Karpas-422 (cell line): ENCODE data around the gene PWP2. TPM values are rescaled to one million over a fixed set of nuclear protein-coding genes. Genes with fewer than 3 reads are reported as not detected.

Experiments
- DNase-seq: peaks from one replicate; pipeline ENCODE4 v3.0.0-alpha.2; 2015
- H2AFZ ChIP-seq: fragments of 200-600 bp; sonication (generic); 2 replicates; pipeline ENCODE4 v1.6.1; 2014; ENCODE audit warnings: antibody characterized with exemption, low read length, mixed read lengths
- H3K27ac ChIP-seq: fragments of 200-600 bp; sonication (generic); 2 replicates; pipeline ENCODE4 v1.5.1; 2014; ENCODE audit warnings: mild to moderate bottlenecking, low read length, moderate library complexity
- H3K27me3 ChIP-seq: fragments of 200-600 bp; sonication (generic); 2 replicates; pipeline ENCODE4 v1.6.1; 2014; ENCODE audit warnings: low read length, mixed read lengths
- H3K36me3 ChIP-seq: fragments of 200-600 bp; sonication (generic); 2 replicates; pipeline ENCODE4 v1.6.1; 2014; ENCODE audit warnings: low read length, mixed read lengths; ENCODE audit not compliant: insufficient read depth
- H3K4me1 ChIP-seq: fragments of 200-600 bp; sonication (generic); 2 replicates; pipeline ENCODE4 v1.6.1; 2014; ENCODE audit warnings: mild to moderate bottlenecking, low read length, mixed read lengths
- H3K4me2 ChIP-seq: fragments of 200-600 bp; sonication (generic); 2 replicates; pipeline ENCODE4 v1.6.1; 2014; ENCODE audit warnings: low read length, low read depth, mild to moderate bottlenecking; ENCODE audit not compliant: poor library complexity, severe bottlenecking
- H3K4me3 ChIP-seq: fragments of 200-600 bp; sonication (generic); 2 replicates; pipeline ENCODE4 v1.5.1; 2014; ENCODE audit warnings: mild to moderate bottlenecking, antibody characterized with exemption, low read length, mixed read lengths
- H3K79me2 ChIP-seq: fragments of 200-600 bp; sonication (generic); 2 replicates; pipeline ENCODE4 v1.6.1; 2014; ENCODE audit warnings: mild to moderate bottlenecking, low read length, mixed read lengths
- H3K9ac ChIP-seq: fragments of 200-600 bp; sonication (generic); 2 replicates; pipeline ENCODE4 v1.6.0; 2014; ENCODE audit warnings: low read length
- H3K9me2 ChIP-seq: fragments of 200-600 bp; sonication (generic), shearing (Covaris generic); replicated peaks from 2 replicates; pipeline ENCODE4 v1.6.0; 2014; ENCODE audit warnings: mild to moderate bottlenecking, low read length, moderate library complexity; ENCODE audit not compliant: insufficient read depth
- H3K9me3 ChIP-seq: fragments of 300-700, 200-600 bp; sonication (generic); 2 replicates; pipeline ENCODE4 v1.6.1; 2014; ENCODE audit warnings: low read length, mixed read lengths
- H4K20me1 ChIP-seq: fragments of 200-600 bp; sonication (generic); 2 replicates; pipeline ENCODE4 v1.6.1; 2014; ENCODE audit warnings: mild to moderate bottlenecking, antibody characterized with exemption, low read length, low read depth; ENCODE audit not compliant: insufficient read depth
- total RNA-seq: library from RNA; depleted of rRNA; stranded (reverse); fragments of >200 nt; shearing (Covaris generic); gene quantifications from 2 replicates; pipeline ENCODE4 v1.2.3, GENCODE V29; 2014; ENCODE audit warnings: low replicate concordance

PWP2 gene
- total RNA-seq, 1 experiment from 2014 or later, result 1.0 TPM

GRCh38 chr21:44086636-44087425 lies 20.4 kb upstream of the PWP2 start:
- H2AFZ ChIP-seq, result no peak overlapping the region

GRCh38 chr21:44087426-44088400 lies 19.5 kb upstream of the PWP2 start:
- Histone ChIP-seq H3K4me2 (no peak overlapping the region), H3K9me2 (no peaks in the 10 kb centered on the region), H3K27me3 (no peaks in the 10 kb centered on the region), H3K9ac (no peak overlapping the region), H3K79me2 (no peaks in the 10 kb centered on the region), H4K20me1 (peaks cover 5% of the 10 kb centered on the region; the same call in 1 of the 2 replicates), H3K4me1 (no peaks in the 10 kb centered on the region), H3K27ac (no peak overlapping the region), H3K4me3 (no peak overlapping the region), H3K9me3 (no peaks in the 10 kb centered on the region), H3K36me3 (peaks cover 16% of the 10 kb centered on the region; the same call in 1 of the 2 replicates), H2AFZ (no peak overlapping the region)
- DNase-seq, result no peak

More at GRCh38 chr21:44086636-44087425, 20.4 kb upstream of the PWP2 start:
- H3K9me3 ChIP-seq, result no peaks in the 10 kb centered on the region
- H3K9ac ChIP-seq, result no peak overlapping the region
- peaks cover 5% of the 10 kb centered on the region; the same call in 1 of the 2 replicates for H4K20me1 ChIP-seq
- no peaks in the 10 kb centered on the region for H3K27me3 ChIP-seq
- no peaks in the 10 kb centered on the region for H3K9me2 ChIP-seq
- no peaks in the 10 kb centered on the region for H3K4me1 ChIP-seq
- H3K79me2 ChIP-seq, result no peaks in the 10 kb centered on the region
- peaks cover 22% of the 10 kb centered on the region; the same call in 1 of the 2 replicates for H3K36me3 ChIP-seq
- no peak for DNase-seq
- H3K4me3 ChIP-seq, result no peak overlapping the region
- H3K27ac ChIP-seq, result no peak overlapping the region
- H3K4me2 ChIP-seq, result no peak overlapping the region

- Histone ChIP-seq H3K9ac (no peak overlapping the region), H3K4me1 (no peaks in the 10 kb centered on the region), H3K36me3 (peaks cover 12% of the 10 kb centered on the region; the same call in 1 of the 2 replicates), H3K27me3 (no peaks in the 10 kb centered on the region), H3K27ac (no peak overlapping the region), H3K9me2 (no peaks in the 10 kb centered on the region), H3K79me2 (no peaks in the 10 kb centered on the region), H3K9me3 (no peaks in the 10 kb centered on the region), H2AFZ (no peak overlapping the region), H3K4me3 (no peak overlapping the region), H4K20me1 (peaks cover 5% of the 10 kb centered on the region; the same call in 1 of the 2 replicates), H3K4me2 (no peak overlapping the region)
- no peak for DNase-seq
Measured at GRCh38 chr21:44088401-44088780, 18.8 kb upstream of the PWP2 start.

GRCh38 chr21:44089001-44089911 lies 17.9 kb upstream of the PWP2 start:
- Histone ChIP-seq H3K4me3 (no peak overlapping the region), H3K4me2 (no peak overlapping the region), H3K4me1 (no peaks in the 10 kb centered on the region)

GRCh38 chr21:44090325-44090724 lies 16.9 kb upstream of the PWP2 start:
- Histone ChIP-seq H3K4me1 (no peaks in the 10 kb centered on the region), H3K79me2 (no peaks in the 10 kb centered on the region), H3K4me2 (no peak overlapping the region), H3K27me3 (no peaks in the 10 kb centered on the region), H3K36me3 (peaks cover 5% of the 10 kb centered on the region; the same call in 1 of the 2 replicates), H3K27ac (no peak overlapping the region), H3K9ac (no peak overlapping the region), H2AFZ (no peak overlapping the region), H4K20me1 (peaks cover 5% of the 10 kb centered on the region; the same call in 1 of the 2 replicates), H3K9me2 (no peaks in the 10 kb centered on the region), H3K4me3 (no peak overlapping the region), H3K9me3 (no peaks in the 10 kb centered on the region)
- DNase-seq, result no peak

More at GRCh38 chr21:44089001-44089911, 17.9 kb upstream of the PWP2 start:
- Histone ChIP-seq H3K27me3 (no peaks in the 10 kb centered on the region), H4K20me1 (peaks cover 5% of the 10 kb centered on the region; the same call in 1 of the 2 replicates), H3K9me3 (no peaks in the 10 kb centered on the region), H3K36me3 (peaks cover 5% of the 10 kb centered on the region; the same call in 1 of the 2 replicates), H2AFZ (no peak overlapping the region), H3K9me2 (no peaks in the 10 kb centered on the region), H3K79me2 (no peaks in the 10 kb centered on the region), H3K9ac (no peak overlapping the region), H3K27ac (no peak overlapping the region)
- no peak for DNase-seq

- Histone ChIP-seq H2AFZ (no peak overlapping the region), H3K9ac (no peak overlapping the region), H3K27ac (no peak overlapping the region), H3K4me3 (no peak overlapping the region), H3K27me3 (no peaks in the 10 kb centered on the region), H3K9me2 (no peaks in the 10 kb centered on the region), H4K20me1 (peaks cover 5% of the 10 kb centered on the region; the same call in 1 of the 2 replicates), H3K4me2 (no peak overlapping the region), H3K79me2 (no peaks in the 10 kb centered on the region), H3K9me3 (no peaks in the 10 kb centered on the region), H3K36me3 (peaks cover 5% of the 10 kb centered on the region; the same call in 1 of the 2 replicates), H3K4me1 (no peaks in the 10 kb centered on the region)
- no peak for DNase-seq
Measured at GRCh38 chr21:44092211-44092610, 15.0 kb upstream of the PWP2 start.

- H3K36me3 ChIP-seq, result peaks cover 3% of the 10 kb centered on the region; the same call in 1 of the 2 replicates
- H3K9me3 ChIP-seq, result no peaks in the 10 kb centered on the region
Measured at GRCh38 chr21:44093761-44094160, 13.4 kb upstream of the PWP2 start.

More at GRCh38 chr21:44093761-44094160, 13.4 kb upstream of the PWP2 start:
- Histone ChIP-seq H3K4me2 (no peak overlapping the region), H3K4me3 (no peak overlapping the region), H2AFZ (no peak overlapping the region), H3K9ac (no peak overlapping the region), H3K4me1 (no peaks in the 10 kb centered on the region), H3K27ac (no peak overlapping the region), H3K9me2 (no peaks in the 10 kb centered on the region), H4K20me1 (peaks cover 5% of the 10 kb centered on the region; the same call in 1 of the 2 replicates), H3K79me2 (no peaks in the 10 kb centered on the region), H3K27me3 (no peaks in the 10 kb centered on the region)
- DNase-seq, result no peak
